ENCODE measurements around the gene P2RY6.

- TF ChIP-seq CTCF (IDR thresholded peaks at IDR 0.05 in 2 of 3, conservative IDR thresholded peaks at IDR 0.05 in 1 of 3; ENCODE audit: borderline replicate concordance in 1 of 3, insufficient read depth in 1 of 3, low read depth in 2 of 3, low read length in 2 of 3) (no peak), POLR2AphosphoS5 (IDR thresholded peaks at IDR 0.05; ENCODE audit: low read depth, low read length) (no peak), ATF3 (IDR thresholded peaks at IDR 0.05) (no peak), EZH2 (IDR thresholded peaks at IDR 0.05) (no peak), POLR2A (IDR thresholded peaks at IDR 0.05; ENCODE audit: borderline replicate concordance, extremely low read depth, insufficient read depth, insufficient read length) (no peak), TCF7L2 (IDR thresholded peaks at IDR 0.05; ENCODE audit: borderline replicate concordance, extremely low read depth, insufficient read depth, insufficient read length) (no peak), RAD21 (IDR thresholded peaks at IDR 0.05; ENCODE audit: low read depth) (no peak), SIN3A (IDR thresholded peaks at IDR 0.05; ENCODE audit: low read depth) (no peak), YY1 (IDR thresholded peaks at IDR 0.05; ENCODE audit: extremely low read depth, insufficient replicate concordance, low read depth, low read length) (no peak), EGR1 (IDR thresholded peaks at IDR 0.05; ENCODE audit: low read depth) (no peak)
- TF ChIP-seq, protein P1, sequence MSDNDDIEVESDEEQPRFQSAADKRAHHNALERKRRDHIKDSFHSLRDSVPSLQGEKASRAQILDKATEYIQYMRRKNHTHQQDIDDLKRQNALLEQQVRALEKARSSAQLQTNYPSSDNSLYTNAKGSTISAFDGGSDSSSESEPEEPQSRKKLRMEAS (IDR thresholded peaks at IDR 0.05) = no peak
- TF ChIP-seq, protein P2, sequence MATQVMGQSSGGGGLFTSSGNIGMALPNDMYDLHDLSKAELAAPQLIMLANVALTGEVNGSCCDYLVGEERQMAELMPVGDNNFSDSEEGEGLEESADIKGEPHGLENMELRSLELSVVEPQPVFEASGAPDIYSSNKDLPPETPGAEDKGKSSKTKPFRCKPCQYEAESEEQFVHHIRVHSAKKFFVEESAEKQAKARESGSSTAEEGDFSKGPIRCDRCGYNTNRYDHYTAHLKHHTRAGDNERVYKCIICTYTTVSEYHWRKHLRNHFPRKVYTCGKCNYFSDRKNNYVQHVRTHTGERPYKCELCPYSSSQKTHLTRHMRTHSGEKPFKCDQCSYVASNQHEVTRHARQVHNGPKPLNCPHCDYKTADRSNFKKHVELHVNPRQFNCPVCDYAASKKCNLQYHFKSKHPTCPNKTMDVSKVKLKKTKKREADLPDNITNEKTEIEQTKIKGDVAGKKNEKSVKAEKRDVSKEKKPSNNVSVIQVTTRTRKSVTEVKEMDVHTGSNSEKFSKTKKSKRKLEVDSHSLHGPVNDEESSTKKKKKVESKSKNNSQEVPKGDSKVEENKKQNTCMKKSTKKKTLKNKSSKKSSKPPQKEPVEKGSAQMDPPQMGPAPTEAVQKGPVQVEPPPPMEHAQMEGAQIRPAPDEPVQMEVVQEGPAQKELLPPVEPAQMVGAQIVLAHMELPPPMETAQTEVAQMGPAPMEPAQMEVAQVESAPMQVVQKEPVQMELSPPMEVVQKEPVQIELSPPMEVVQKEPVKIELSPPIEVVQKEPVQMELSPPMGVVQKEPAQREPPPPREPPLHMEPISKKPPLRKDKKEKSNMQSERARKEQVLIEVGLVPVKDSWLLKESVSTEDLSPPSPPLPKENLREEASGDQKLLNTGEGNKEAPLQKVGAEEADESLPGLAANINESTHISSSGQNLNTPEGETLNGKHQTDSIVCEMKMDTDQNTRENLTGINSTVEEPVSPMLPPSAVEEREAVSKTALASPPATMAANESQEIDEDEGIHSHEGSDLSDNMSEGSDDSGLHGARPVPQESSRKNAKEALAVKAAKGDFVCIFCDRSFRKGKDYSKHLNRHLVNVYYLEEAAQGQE (IDR thresholded peaks at IDR 0.05; ENCODE audit: low read depth) = no peak
These were observed 3.4 kb upstream of the P2RY6 start for GRCh38 chr11:73268671-73269271.

Measured in HCT116 (cell line).